H9 (cell line): ENCODE measurements around the gene EPHB2. TPM values are rescaled to one million over a fixed set of nuclear protein-coding genes. Genes with fewer than 3 reads are reported as not detected.

Experiments
- DNase-seq: peaks from one replicate; pipeline ENCODE4 v3.0.0-alpha.2; 2017
- H2AFZ ChIP-seq: one replicate; pipeline ENCODE4 v1.6.1; 2013; ENCODE audit warnings: mild to moderate bottlenecking, low read length, control low read depth, moderate library complexity
- H2AK5ac ChIP-seq: 2 replicates; pipeline ENCODE4 v1.6.1; 2013; ENCODE audit warnings: low read length, control low read depth, mixed read lengths; ENCODE audit not compliant: insufficient read length
- H2BK120ac ChIP-seq: one replicate; pipeline ENCODE4 v1.6.1; 2013; ENCODE audit warnings: low read depth, mild to moderate bottlenecking, low read length, control low read depth, inconsistent platforms; ENCODE audit not compliant: poor library complexity, severe bottlenecking
- H2BK12ac ChIP-seq: 2 replicates; pipeline ENCODE4 v1.6.1; 2013; ENCODE audit warnings: low read length, control low read depth, mixed read lengths, low read depth; ENCODE audit not compliant: insufficient read length
- H2BK15ac ChIP-seq: 2 replicates; pipeline ENCODE4 v1.6.1; 2013; ENCODE audit warnings: low read depth, low read length, control low read depth
- H2BK20ac ChIP-seq: one replicate; pipeline ENCODE4 v1.6.1; 2013; ENCODE audit warnings: low read depth, mild to moderate bottlenecking, low read length, control low read depth, inconsistent platforms; ENCODE audit not compliant: poor library complexity, severe bottlenecking
- H2BK5ac ChIP-seq: 2 replicates; pipeline ENCODE4 v1.6.1; 2013; ENCODE audit warnings: low read length, control low read depth, mixed read lengths; ENCODE audit not compliant: insufficient read length
- H3K14ac ChIP-seq: 2 replicates; pipeline ENCODE4 v1.6.1; 2013; ENCODE audit warnings: low read length, control low read depth; ENCODE audit not compliant: insufficient read depth
- H3K18ac ChIP-seq: 2 replicates; pipeline ENCODE4 v1.6.1; 2013; ENCODE audit warnings: low read depth, mild to moderate bottlenecking, mixed read lengths, low read length, control low read depth; ENCODE audit not compliant: insufficient read length
- H3K23ac ChIP-seq: 2 replicates; pipeline ENCODE4 v1.6.1; 2013; ENCODE audit warnings: low read length, control low read depth, mixed read lengths, low read depth; ENCODE audit not compliant: insufficient read length
- H3K23me2 ChIP-seq: 2 replicates; pipeline ENCODE4 v1.6.1; 2013; ENCODE audit warnings: low read depth, mild to moderate bottlenecking, mixed read lengths, low read length, control low read depth; ENCODE audit not compliant: insufficient read length, poor library complexity, severe bottlenecking
- H3K27ac ChIP-seq: 2 replicates; pipeline ENCODE4 v1.5.1; 2013; ENCODE audit warnings: low read length, control low read depth, mixed read lengths, low read depth; ENCODE audit not compliant: insufficient read length
- H3K27me3 ChIP-seq: 2 replicates; pipeline ENCODE4 v1.6.1; 2013; ENCODE audit warnings: low read length, control low read depth, inconsistent platforms; ENCODE audit not compliant: insufficient read depth
- H3K4ac ChIP-seq: 2 replicates; pipeline ENCODE4 v1.6.1; 2013; ENCODE audit warnings: low read depth, mild to moderate bottlenecking, control low read depth, inconsistent platforms, low read length, moderate library complexity
- H3K4me1 ChIP-seq: 2 replicates; pipeline ENCODE4 v1.6.1; 2013; ENCODE audit warnings: low read length, control low read depth, inconsistent platforms; ENCODE audit not compliant: insufficient read depth
- H3K4me2 ChIP-seq: 2 replicates; pipeline ENCODE4 v1.6.1; 2013; ENCODE audit warnings: low read length, control low read depth, mixed read lengths; ENCODE audit not compliant: insufficient read length, insufficient read depth
- H3K56ac ChIP-seq: 2 replicates; pipeline ENCODE4 v1.6.1; 2013; ENCODE audit warnings: low read depth, mild to moderate bottlenecking, mixed read lengths, low read length, control low read depth; ENCODE audit not compliant: insufficient read length
- H3K79me1 ChIP-seq: 2 replicates; pipeline ENCODE4 v1.6.1; 2013; ENCODE audit warnings: low read depth, mild to moderate bottlenecking, moderate library complexity, low read length, control low read depth, inconsistent platforms; ENCODE audit not compliant: insufficient read depth, poor library complexity, severe bottlenecking
- H3K79me2 ChIP-seq: 2 replicates; pipeline ENCODE4 v1.6.1; 2013; ENCODE audit warnings: low read length, control low read depth, inconsistent platforms; ENCODE audit not compliant: insufficient read depth
- H3K9ac ChIP-seq: 2 replicates; pipeline ENCODE4 v1.6.1; 2013; ENCODE audit warnings: low read length, control low read depth, mixed read lengths; ENCODE audit not compliant: insufficient read length; ENCODE audit errors: extremely low read depth
- H3K9me3 ChIP-seq: one replicate; pipeline ENCODE4 v1.6.1; 2013; ENCODE audit warnings: low read depth, low read length, inconsistent platforms; ENCODE audit not compliant: control insufficient read depth
- H3T11ph ChIP-seq: one replicate; pipeline ENCODE4 v1.6.1; 2013; ENCODE audit warnings: mild to moderate bottlenecking, low read length, control low read depth, inconsistent platforms
- H4K20me1 ChIP-seq: one replicate; pipeline ENCODE4 v1.6.1; 2013; ENCODE audit not compliant: control insufficient read depth, insufficient read length, insufficient read depth
- H4K5ac ChIP-seq: 2 replicates; pipeline ENCODE4 v1.6.1; 2013; ENCODE audit warnings: low read depth, mild to moderate bottlenecking, mixed read lengths, low read length, control low read depth; ENCODE audit not compliant: insufficient read length
- H4K8ac ChIP-seq: replicated peaks from 2 replicates; pipeline ENCODE4 v1.6.1; 2013; ENCODE audit warnings: low read length, control low read depth, mixed read lengths, low read depth; ENCODE audit not compliant: insufficient read length
- H4K91ac ChIP-seq: 2 replicates; pipeline ENCODE4 v1.6.1; 2013; ENCODE audit warnings: low read depth, mild to moderate bottlenecking, moderate library complexity, mixed read lengths, low read length, control low read depth; ENCODE audit not compliant: insufficient read length
- H3K27ac Mint-ChIP-seq, 3 experiments: 2 replicates in 2 of 3; 3 replicates in 1 of 3; pipeline ENCODE4 v1.8.0; 2020 to 2021; ENCODE audit warnings: mixed read lengths in 3 of 3, mild to moderate bottlenecking in 1 of 3, moderate library complexity in 1 of 3
- H3K27me3 Mint-ChIP-seq: 2 replicates; pipeline ENCODE4 v1.8.0; 2021; ENCODE audit warnings: low read depth, mild to moderate bottlenecking, moderate library complexity, mixed read lengths
- H3K36me3 Mint-ChIP-seq, 3 experiments: 2 replicates in 2 of 3; 3 replicates in 1 of 3; pipeline ENCODE4 v1.8.0; 2020 to 2021; ENCODE audit warnings: low read depth in 3 of 3, mixed read lengths in 3 of 3; ENCODE audit not compliant: insufficient read depth in 1 of 3
- H3K4me1 Mint-ChIP-seq, 2 experiments: 2 replicates each; pipeline ENCODE4 v1.8.0; 2020; ENCODE audit warnings: mixed read lengths in 2 of 2
- H3K4me3 Mint-ChIP-seq, 2 experiments: 2 replicates in 1 of 2; 3 replicates in 1 of 2; pipeline ENCODE4 v1.8.0; 2020 to 2021; ENCODE audit warnings: mild to moderate bottlenecking in 2 of 2, mixed read lengths in 2 of 2, moderate library complexity in 1 of 2
- H3K9me3 Mint-ChIP-seq, 2 experiments: 2 replicates in 1 of 2; 3 replicates in 1 of 2; pipeline ENCODE4 v1.8.0; 2020; ENCODE audit warnings: mild to moderate bottlenecking in 2 of 2, mixed read lengths in 2 of 2, moderate library complexity in 1 of 2
- CTCF ChIP-seq: fragments of 200-600 bp; sonication (generic); conservative IDR thresholded peaks from 3 replicates; pipeline ENCODE4 v1.8.0; 2021; ENCODE audit warnings: antibody characterized with exemption, mild to moderate bottlenecking
- WGBS: extraction: QIAGEN DNeasy Blood & Tissue Kit; methylation state at CpG from one replicate; pipeline ENCODE4 v1.1.7; 2013; ENCODE audit warnings: missing lambda C conversion rate, low lambda C conversion rate, mixed read lengths; ENCODE audit not compliant: insufficient read length; ENCODE audit errors: extremely low coverage; 5-methylcytosine and 5-hydroxymethylcytosine counted together
- total RNA-seq: library from RNA; stranded (reverse); gene quantifications from 2 replicates; pipeline ENCODE4 v1.2.1, GENCODE V29; 2021

Gene EPHB2
- total RNA-seq, 1 experiment from 2014 or later, result 9.5 TPM

GRCh38 chr1:22804406-22804805 lies 93.8 kb downstream of the EPHB2 start:
- no peak overlapping the region for H3K4me2 ChIP-seq
- H2AK5ac ChIP-seq, result no peak overlapping the region
- no peak overlapping the region for H3K4me3 Mint-ChIP-seq

More at GRCh38 chr1:22804406-22804805, 93.8 kb downstream of the EPHB2 start:
- H3K27ac ChIP-seq, result no peak overlapping the region
- TF ChIP-seq CTCF, result no peak
- H2BK15ac ChIP-seq, result no peak overlapping the region
- no peak overlapping the region for H3K9ac ChIP-seq
- no peak overlapping the region for H4K91ac ChIP-seq
- no peaks in the 10 kb centered on the region for H3K79me1 ChIP-seq
- no peaks in the 10 kb centered on the region for H3K23me2 ChIP-seq
- no peak overlapping the region; the same call in 1 of the 2 replicates for H3K14ac ChIP-seq
- H3K4me1 ChIP-seq, result peaks cover 4% of the 10 kb centered on the region; the same call in 1 of the 2 replicates
- no CpG with 5 or more reads among the region's 6 CpGs for WGBS
- no peak overlapping the region for H2AFZ ChIP-seq
- no peak overlapping the region for H3K4ac ChIP-seq
- H2BK5ac ChIP-seq, result no peak overlapping the region
- H3K23ac ChIP-seq, result no peak overlapping the region
- H3K56ac ChIP-seq, result no peak overlapping the region
- no peak overlapping the region for H4K5ac ChIP-seq
- no peaks in the 10 kb centered on the region for H3K79me2 ChIP-seq
- H3K27me3 ChIP-seq, result no peaks in the 10 kb centered on the region
- no peak overlapping the region for H3K18ac ChIP-seq
- peak overlapping the region in 2 of 3 experiments; percentile 77 to 86; a peak in 4 of 7 replicates for H3K27ac Mint-ChIP-seq
- no peak overlapping the region for H2BK12ac ChIP-seq
- no peak overlapping the region for H2BK20ac ChIP-seq
- no peak for DNase-seq
- no peaks in the 10 kb centered on the region; the same call in 1 of the 2 replicates for H3K27me3 Mint-ChIP-seq
- H4K20me1 ChIP-seq, result no peaks in the 10 kb centered on the region
- peaks cover 37 to 63% of the 10 kb centered on the region in 2 experiments for H3K4me1 Mint-ChIP-seq
- no peak overlapping the region for H3T11ph ChIP-seq
- H3K9me3 ChIP-seq, result no peaks in the 10 kb centered on the region
- no peak overlapping the region for H4K8ac ChIP-seq
- H3K36me3 Mint-ChIP-seq, result no peaks in the 10 kb centered on the region
- no peaks in the 10 kb centered on the region; a peak in 1 of 5 replicates for H3K9me3 Mint-ChIP-seq
- H2BK120ac ChIP-seq, result no peak overlapping the region
